H9 (cell line): ENCODE results near the gene PDS5A. TPM values are rescaled to one million over a fixed set of nuclear protein-coding genes. Genes with fewer than 3 reads are reported as not detected.
A peak's percentile ranks its signal among the peaks of the same experiment; 100 is the strongest.

ENCODE experiments used
- DNase-seq: peaks from one replicate; pipeline ENCODE4 v3.0.0-alpha.2; 2017
- H2AFZ ChIP-seq: one replicate; pipeline ENCODE4 v1.6.1; 2013; ENCODE audit warnings: mild to moderate bottlenecking, low read length, control low read depth, moderate library complexity
- H2AK5ac ChIP-seq: 2 replicates; pipeline ENCODE4 v1.6.1; 2013; ENCODE audit warnings: low read length, control low read depth, mixed read lengths; ENCODE audit not compliant: insufficient read length
- H2BK120ac ChIP-seq: one replicate; pipeline ENCODE4 v1.6.1; 2013; ENCODE audit warnings: low read depth, mild to moderate bottlenecking, low read length, control low read depth, inconsistent platforms; ENCODE audit not compliant: poor library complexity, severe bottlenecking
- H2BK12ac ChIP-seq: 2 replicates; pipeline ENCODE4 v1.6.1; 2013; ENCODE audit warnings: low read length, control low read depth, mixed read lengths, low read depth; ENCODE audit not compliant: insufficient read length
- H2BK15ac ChIP-seq: 2 replicates; pipeline ENCODE4 v1.6.1; 2013; ENCODE audit warnings: low read depth, low read length, control low read depth
- H2BK20ac ChIP-seq: one replicate; pipeline ENCODE4 v1.6.1; 2013; ENCODE audit warnings: low read depth, mild to moderate bottlenecking, low read length, control low read depth, inconsistent platforms; ENCODE audit not compliant: poor library complexity, severe bottlenecking
- H2BK5ac ChIP-seq: 2 replicates; pipeline ENCODE4 v1.6.1; 2013; ENCODE audit warnings: low read length, control low read depth, mixed read lengths; ENCODE audit not compliant: insufficient read length
- H3K14ac ChIP-seq: 2 replicates; pipeline ENCODE4 v1.6.1; 2013; ENCODE audit warnings: low read length, control low read depth; ENCODE audit not compliant: insufficient read depth
- H3K18ac ChIP-seq: 2 replicates; pipeline ENCODE4 v1.6.1; 2013; ENCODE audit warnings: low read depth, mild to moderate bottlenecking, mixed read lengths, low read length, control low read depth; ENCODE audit not compliant: insufficient read length
- H3K23ac ChIP-seq: 2 replicates; pipeline ENCODE4 v1.6.1; 2013; ENCODE audit warnings: low read length, control low read depth, mixed read lengths, low read depth; ENCODE audit not compliant: insufficient read length
- H3K23me2 ChIP-seq: 2 replicates; pipeline ENCODE4 v1.6.1; 2013; ENCODE audit warnings: low read depth, mild to moderate bottlenecking, mixed read lengths, low read length, control low read depth; ENCODE audit not compliant: insufficient read length, poor library complexity, severe bottlenecking
- H3K27ac ChIP-seq: 2 replicates; pipeline ENCODE4 v1.5.1; 2013; ENCODE audit warnings: low read length, control low read depth, mixed read lengths, low read depth; ENCODE audit not compliant: insufficient read length
- H3K27me3 ChIP-seq: 2 replicates; pipeline ENCODE4 v1.6.1; 2013; ENCODE audit warnings: low read length, control low read depth, inconsistent platforms; ENCODE audit not compliant: insufficient read depth
- H3K4ac ChIP-seq: 2 replicates; pipeline ENCODE4 v1.6.1; 2013; ENCODE audit warnings: low read depth, mild to moderate bottlenecking, control low read depth, inconsistent platforms, low read length, moderate library complexity
- H3K4me1 ChIP-seq: 2 replicates; pipeline ENCODE4 v1.6.1; 2013; ENCODE audit warnings: low read length, control low read depth, inconsistent platforms; ENCODE audit not compliant: insufficient read depth
- H3K4me2 ChIP-seq: 2 replicates; pipeline ENCODE4 v1.6.1; 2013; ENCODE audit warnings: low read length, control low read depth, mixed read lengths; ENCODE audit not compliant: insufficient read length, insufficient read depth
- H3K56ac ChIP-seq: 2 replicates; pipeline ENCODE4 v1.6.1; 2013; ENCODE audit warnings: low read depth, mild to moderate bottlenecking, mixed read lengths, low read length, control low read depth; ENCODE audit not compliant: insufficient read length
- H3K79me1 ChIP-seq: 2 replicates; pipeline ENCODE4 v1.6.1; 2013; ENCODE audit warnings: low read depth, mild to moderate bottlenecking, moderate library complexity, low read length, control low read depth, inconsistent platforms; ENCODE audit not compliant: insufficient read depth, poor library complexity, severe bottlenecking
- H3K79me2 ChIP-seq: 2 replicates; pipeline ENCODE4 v1.6.1; 2013; ENCODE audit warnings: low read length, control low read depth, inconsistent platforms; ENCODE audit not compliant: insufficient read depth
- H3K9ac ChIP-seq: 2 replicates; pipeline ENCODE4 v1.6.1; 2013; ENCODE audit warnings: low read length, control low read depth, mixed read lengths; ENCODE audit not compliant: insufficient read length; ENCODE audit errors: extremely low read depth
- H3K9me3 ChIP-seq: one replicate; pipeline ENCODE4 v1.6.1; 2013; ENCODE audit warnings: low read depth, low read length, inconsistent platforms; ENCODE audit not compliant: control insufficient read depth
- H3T11ph ChIP-seq: one replicate; pipeline ENCODE4 v1.6.1; 2013; ENCODE audit warnings: mild to moderate bottlenecking, low read length, control low read depth, inconsistent platforms
- H4K20me1 ChIP-seq: one replicate; pipeline ENCODE4 v1.6.1; 2013; ENCODE audit not compliant: control insufficient read depth, insufficient read length, insufficient read depth
- H4K5ac ChIP-seq: 2 replicates; pipeline ENCODE4 v1.6.1; 2013; ENCODE audit warnings: low read depth, mild to moderate bottlenecking, mixed read lengths, low read length, control low read depth; ENCODE audit not compliant: insufficient read length
- H4K8ac ChIP-seq: replicated peaks from 2 replicates; pipeline ENCODE4 v1.6.1; 2013; ENCODE audit warnings: low read length, control low read depth, mixed read lengths, low read depth; ENCODE audit not compliant: insufficient read length
- H4K91ac ChIP-seq: 2 replicates; pipeline ENCODE4 v1.6.1; 2013; ENCODE audit warnings: low read depth, mild to moderate bottlenecking, moderate library complexity, mixed read lengths, low read length, control low read depth; ENCODE audit not compliant: insufficient read length
- H3K27ac Mint-ChIP-seq, 3 experiments: 2 replicates in 2 of 3; 3 replicates in 1 of 3; pipeline ENCODE4 v1.8.0; 2020 to 2021; ENCODE audit warnings: mixed read lengths in 3 of 3, mild to moderate bottlenecking in 1 of 3, moderate library complexity in 1 of 3
- H3K27me3 Mint-ChIP-seq: 2 replicates; pipeline ENCODE4 v1.8.0; 2021; ENCODE audit warnings: low read depth, mild to moderate bottlenecking, moderate library complexity, mixed read lengths
- H3K36me3 Mint-ChIP-seq, 3 experiments: 2 replicates in 2 of 3; 3 replicates in 1 of 3; pipeline ENCODE4 v1.8.0; 2020 to 2021; ENCODE audit warnings: low read depth in 3 of 3, mixed read lengths in 3 of 3; ENCODE audit not compliant: insufficient read depth in 1 of 3
- H3K4me1 Mint-ChIP-seq, 2 experiments: 2 replicates each; pipeline ENCODE4 v1.8.0; 2020; ENCODE audit warnings: mixed read lengths in 2 of 2
- H3K4me3 Mint-ChIP-seq, 2 experiments: 2 replicates in 1 of 2; 3 replicates in 1 of 2; pipeline ENCODE4 v1.8.0; 2020 to 2021; ENCODE audit warnings: mild to moderate bottlenecking in 2 of 2, mixed read lengths in 2 of 2, moderate library complexity in 1 of 2
- H3K9me3 Mint-ChIP-seq, 2 experiments: 2 replicates in 1 of 2; 3 replicates in 1 of 2; pipeline ENCODE4 v1.8.0; 2020; ENCODE audit warnings: mild to moderate bottlenecking in 2 of 2, mixed read lengths in 2 of 2, moderate library complexity in 1 of 2
- CTCF ChIP-seq: fragments of 200-600 bp; sonication (generic); conservative IDR thresholded peaks from 3 replicates; pipeline ENCODE4 v1.8.0; 2021; ENCODE audit warnings: antibody characterized with exemption, mild to moderate bottlenecking
- WGBS: extraction: QIAGEN DNeasy Blood & Tissue Kit; methylation state at CpG from one replicate; pipeline ENCODE4 v1.1.7; 2013; ENCODE audit warnings: missing lambda C conversion rate, low lambda C conversion rate, mixed read lengths; ENCODE audit not compliant: insufficient read length; ENCODE audit errors: extremely low coverage; 5-methylcytosine and 5-hydroxymethylcytosine counted together
- total RNA-seq: library from RNA; stranded (reverse); gene quantifications from 2 replicates; pipeline ENCODE4 v1.2.1, GENCODE V29; 2021

Gene PDS5A
- total RNA-seq, 1 experiment from 2014 or later = 65.4 TPM

GRCh38 chr4:39873823-39874222 is 103.9 kb downstream of the PDS5A start:
- peak overlapping the region in 1 of 3 experiments; percentile 48; a peak in 2 of 7 replicates for H3K27ac Mint-ChIP-seq
- H3K23me2 ChIP-seq = no peaks in the 10 kb centered on the region
- H3K9me3 ChIP-seq = no peaks in the 10 kb centered on the region
- no peak overlapping the region for H3K18ac ChIP-seq
- H2BK5ac ChIP-seq = no peak overlapping the region
- no peak overlapping the region for H2BK20ac ChIP-seq
- no peak overlapping the region for H4K8ac ChIP-seq
- no peak overlapping the region for H3K4me2 ChIP-seq
- H2AFZ ChIP-seq = no peak overlapping the region
- no peak for DNase-seq
- no peaks in the 10 kb centered on the region for H3K9me3 Mint-ChIP-seq
- H3K27me3 Mint-ChIP-seq = no peaks in the 10 kb centered on the region
- H3K27me3 ChIP-seq = no peaks in the 10 kb centered on the region
- no peaks in the 10 kb centered on the region for H4K20me1 ChIP-seq
- no peak overlapping the region for H4K91ac ChIP-seq
- H2BK120ac ChIP-seq = no peak overlapping the region
- H2BK15ac ChIP-seq = no peak overlapping the region
- H3K23ac ChIP-seq = no peak overlapping the region
- H3K4me1 ChIP-seq = no peaks in the 10 kb centered on the region
- H3K79me2 ChIP-seq = no peaks in the 10 kb centered on the region
- no peak overlapping the region for H4K5ac ChIP-seq
- no peak overlapping the region for H3K27ac ChIP-seq
- H3K79me1 ChIP-seq = no peaks in the 10 kb centered on the region
- H3K36me3 Mint-ChIP-seq = peaks cover 12 to 69% (median 68%) of the 10 kb centered on the region in 3 experiments; a peak in 6 of 7 replicates
- no peak for TF ChIP-seq CTCF
- no peak overlapping the region for H3K4ac ChIP-seq
- no peak overlapping the region for H3K9ac ChIP-seq
- H2AK5ac ChIP-seq = no peak overlapping the region
- H3K56ac ChIP-seq = no peak overlapping the region
- H3K4me3 Mint-ChIP-seq = no peak overlapping the region
- no peak overlapping the region for H2BK12ac ChIP-seq
- no CpG with 5 or more reads among the region's 2 CpGs for WGBS
- no peak overlapping the region for H3K14ac ChIP-seq
- no peaks in the 10 kb centered on the region for H3K4me1 Mint-ChIP-seq
- no peak overlapping the region for H3T11ph ChIP-seq
